H1 (cell line): ENCODE results near the gene TXNDC8. TPM values are rescaled to one million over a fixed set of nuclear protein-coding genes. Genes with fewer than 3 reads are reported as not detected.

Experiments used
- CTCF ChIA-PET: fragments of 300-600 bp; sonication (Branson Sonifier 250); formaldehyde crosslinking; loops from one replicate; lab custom pipeline; 2021; ENCODE audit not compliant: partially characterized antibody; lab: Charles Lee
- POLR2A ChIA-PET: fragments of 300-600 bp; sonication (Branson Sonifier 250); formaldehyde crosslinking; loops from one replicate; lab custom pipeline; 2021; ENCODE audit warnings: inconsistent platforms; ENCODE audit not compliant: partially characterized antibody; lab: Charles Lee
- DNase-seq, 2 experiments: peaks; one replicate each; pipeline versions ENCODE4 v3.0.0 to v3.0.0-alpha.2; 2010 to 2022; ENCODE audit warnings: low spot score in 2 of 2, low read depth in 1 of 2, mixed read lengths in 1 of 2
- FAIRE-seq: peaks from 2 replicates; lab custom pipeline; 2011; peaks lifted over from hg19 to GRCh38; lab: Jason Lieb, UNC
- H2AFZ ChIP-seq: 2 replicates; pipeline ENCODE4 v1.8.1; 2012; ENCODE audit warnings: low read length, inconsistent platforms
- H2AK5ac ChIP-seq: 2 replicates; pipeline ENCODE4 v1.6.1; 2013; ENCODE audit warnings: low read depth, low read length
- H2BK120ac ChIP-seq: replicated peaks from 2 replicates; pipeline ENCODE3; 2013; ENCODE audit warnings: low read depth, low read length, inconsistent platforms
- H2BK12ac ChIP-seq: 2 replicates; pipeline ENCODE4 v1.6.1; 2013; ENCODE audit warnings: low read depth, low read length
- H2BK15ac ChIP-seq: 2 replicates; pipeline ENCODE4 v1.6.1; 2013; ENCODE audit warnings: low read length
- H2BK20ac ChIP-seq: 2 replicates; pipeline ENCODE4 v1.6.1; 2013; ENCODE audit warnings: low read length
- H2BK5ac ChIP-seq: 2 replicates; pipeline ENCODE4 v1.6.1; 2013; ENCODE audit warnings: low read depth, low read length
- H3K14ac ChIP-seq: 2 replicates; pipeline ENCODE4 v1.6.1; 2013; ENCODE audit warnings: inconsistent platforms; ENCODE audit not compliant: insufficient read length
- H3K18ac ChIP-seq: 2 replicates; pipeline ENCODE4 v1.6.1; 2013; ENCODE audit warnings: low read length; ENCODE audit errors: extremely low read depth
- H3K23ac ChIP-seq: 2 replicates; pipeline ENCODE4 v1.6.1; 2013; ENCODE audit warnings: inconsistent platforms; ENCODE audit not compliant: insufficient read length
- H3K23me2 ChIP-seq: 2 replicates; pipeline ENCODE4 v1.6.1; 2013; ENCODE audit warnings: low read depth, low read length
- H3K27ac ChIP-seq: 2 replicates; pipeline ENCODE4 v1.6.1; 2011; ENCODE audit warnings: low read depth, low read length, inconsistent platforms
- H3K27me3 ChIP-seq, 4 experiments: replicated peaks in 1 of 4; 1 replicate in 1 of 4; 2 replicates in 3 of 4; pipeline versions ENCODE4 v1.6.1 to v1.8.1; 2011 to 2013; ENCODE audit warnings: low read length in 3 of 4, mild to moderate bottlenecking in 3 of 4, inconsistent platforms in 2 of 4, mixed read lengths in 2 of 4, moderate library complexity in 1 of 4; ENCODE audit not compliant: control insufficient read depth in 3 of 4, insufficient read depth in 3 of 4; ENCODE audit errors: extremely low read depth in 1 of 4
- H3K36me3 ChIP-seq, 4 experiments: 2 replicates each; pipeline versions ENCODE4 v1.6.1 to v1.8.1; 2011 to 2013; ENCODE audit warnings: mild to moderate bottlenecking in 4 of 4, low read length in 3 of 4, moderate library complexity in 2 of 4, control low read depth in 1 of 4, inconsistent platforms in 1 of 4; ENCODE audit not compliant: insufficient read depth in 4 of 4, control insufficient read depth in 2 of 4
- H3K4ac ChIP-seq: replicated peaks from 2 replicates; pipeline ENCODE3; 2013; ENCODE audit warnings: low read length, low read depth, mixed read lengths, inconsistent platforms; ENCODE audit not compliant: insufficient read length
- H3K4me1 ChIP-seq, 4 experiments: replicated peaks in 1 of 4; 1 replicate in 1 of 4; 2 replicates in 3 of 4; pipeline versions ENCODE4 v1.6.1 to v1.8.1; 2011 to 2013; ENCODE audit warnings: low read length in 3 of 4, inconsistent platforms in 2 of 4, mixed read lengths in 1 of 4; ENCODE audit not compliant: insufficient read depth in 4 of 4, control insufficient read depth in 3 of 4
- H3K4me2 ChIP-seq, 2 experiments: 2 replicates each; pipeline versions ENCODE4 v1.6.1 to v1.8.1; 2011 to 2013; ENCODE audit warnings: low read depth in 2 of 2, low read length in 2 of 2, control low read depth in 1 of 2, inconsistent platforms in 1 of 2, mild to moderate bottlenecking in 1 of 2; ENCODE audit not compliant: insufficient read depth in 1 of 2
- H3K4me3 ChIP-seq, 4 experiments: fragments of 200-600, 300-600 bp in 1 of 4; sonication (generic), shearing (Covaris generic), sonication (Bioruptor Twin) in 1 of 4; 2 replicates each; pipeline versions ENCODE4 v1.5.1 to v1.8.1; 2011 to 2016; ENCODE audit warnings: low read length in 4 of 4, low read depth in 3 of 4, control low read depth in 2 of 4, inconsistent platforms in 2 of 4, mild to moderate bottlenecking in 2 of 4, mixed read lengths in 1 of 4, moderate library complexity in 1 of 4; ENCODE audit not compliant: insufficient read depth in 2 of 4; ENCODE audit errors: extremely low read depth in 1 of 4
- H3K56ac ChIP-seq: replicated peaks from 2 replicates; pipeline ENCODE3; 2013; ENCODE audit warnings: low read depth, mild to moderate bottlenecking, mixed read lengths, low read length, inconsistent platforms; ENCODE audit not compliant: insufficient read length
- H3K79me1 ChIP-seq: 2 replicates; pipeline ENCODE4 v1.6.1; 2013; ENCODE audit warnings: low read depth, low read length, control low read depth
- H3K79me2 ChIP-seq, 2 experiments: 2 replicates each; pipeline versions ENCODE4 v1.6.1 to v1.8.1; 2012 to 2013; ENCODE audit warnings: low read length in 2 of 2, mild to moderate bottlenecking in 2 of 2, inconsistent platforms in 1 of 2; ENCODE audit not compliant: insufficient read depth in 2 of 2, control insufficient read depth in 1 of 2
- H3K9ac ChIP-seq, 4 experiments: replicated peaks in 1 of 4; 1 replicate in 1 of 4; 2 replicates in 3 of 4; pipeline versions ENCODE4 v1.6.1 to v1.8.1; 2011 to 2013; ENCODE audit warnings: low read depth in 3 of 4, low read length in 3 of 4, control low read depth in 2 of 4, mild to moderate bottlenecking in 2 of 4, moderate library complexity in 2 of 4, inconsistent platforms in 1 of 4; ENCODE audit errors: extremely low read depth in 1 of 4
- H3K9me3 ChIP-seq, 2 experiments: 2 replicates each; pipeline versions ENCODE4 v1.6.1 to v1.8.1; 2012 to 2013; ENCODE audit warnings: mild to moderate bottlenecking in 2 of 2, moderate library complexity in 2 of 2, control low read depth in 1 of 2, inconsistent platforms in 1 of 2, low read depth in 1 of 2, low read length in 1 of 2, mixed read lengths in 1 of 2; ENCODE audit not compliant: insufficient read depth in 2 of 2
- H4K20me1 ChIP-seq, 2 experiments: replicated peaks in 1 of 2; 2 replicates each; pipeline versions ENCODE3 to v1.8.1; 2011 to 2013; ENCODE audit warnings: inconsistent platforms in 2 of 2, low read length in 2 of 2, mild to moderate bottlenecking in 1 of 2; ENCODE audit not compliant: insufficient read depth in 2 of 2, control insufficient read depth in 1 of 2
- H4K5ac ChIP-seq: 2 replicates; pipeline ENCODE4 v1.6.1; 2013; ENCODE audit warnings: low read length, low read depth, mixed read lengths, inconsistent platforms; ENCODE audit not compliant: insufficient read length
- H4K8ac ChIP-seq: 2 replicates; pipeline ENCODE4 v1.8.0; 2013; ENCODE audit warnings: mild to moderate bottlenecking, moderate library complexity, low read length, inconsistent platforms; ENCODE audit not compliant: insufficient read depth; ENCODE audit errors: extremely low read depth
- H4K91ac ChIP-seq: replicated peaks from 2 replicates; pipeline ENCODE3; 2013; ENCODE audit warnings: low read length, mixed read lengths, inconsistent platforms; ENCODE audit not compliant: insufficient read length
- ATF3 ChIP-seq: IDR thresholded peaks from 2 replicates; pipeline ENCODE4 v1.6.1; 2011; ENCODE audit warnings: low read depth, mild to moderate bottlenecking, low read length; ENCODE audit not compliant: insufficient read depth
- CBX8 ChIP-seq: fragments of 300-800, 300-1000 bp; sonication (generic); IDR thresholded peaks from 2 replicates; pipeline ENCODE4 v1.7.1; 2016; ENCODE audit warnings: low read depth, low read length, borderline replicate concordance
- CTCF ChIP-seq, 3 experiments: IDR thresholded peaks; 1 replicate in 2 of 3; 2 replicates in 1 of 3; pipeline versions ENCODE4 v1.5.1 to v1.6.1; 2011; ENCODE audit warnings: low read length in 3 of 3, mild to moderate bottlenecking in 3 of 3, inconsistent platforms in 2 of 3, low read depth in 1 of 3, moderate library complexity in 1 of 3; ENCODE audit not compliant: insufficient read depth in 1 of 3; ENCODE audit errors: control extremely low read depth in 1 of 3
- MAFK ChIP-seq: IDR thresholded peaks from 2 replicates; pipeline ENCODE4 v1.6.1; 2012; ENCODE audit warnings: low read depth, mild to moderate bottlenecking, improper control_type of control experiment, low read length
- NANOG ChIP-seq: IDR thresholded peaks from 2 replicates; pipeline ENCODE4 v1.6.1; 2011; ENCODE audit warnings: low read length, low read depth, mild to moderate bottlenecking, inconsistent platforms; ENCODE audit not compliant: insufficient read depth, poor library complexity, severe bottlenecking
- NRF1 ChIP-seq: IDR thresholded peaks from 2 replicates; pipeline ENCODE4 v1.6.1; 2011; ENCODE audit warnings: mild to moderate bottlenecking, low read depth, low read length, improper control_type of control experiment
- RBBP5 ChIP-seq: IDR thresholded peaks from 2 replicates; pipeline ENCODE4 v1.7.1; 2012; ENCODE audit warnings: low read depth, mild to moderate bottlenecking, inconsistent platforms, low read length, moderate library complexity, borderline replicate concordance
- RNF2 ChIP-seq: fragments of 200-900, 300-1000 bp; sonication (generic); IDR thresholded peaks from 2 replicates; pipeline ENCODE4 v1.7.1; 2016; ENCODE audit warnings: borderline replicate concordance, low read depth, mild to moderate bottlenecking, antibody characterized with exemption, low read length; ENCODE audit not compliant: poor library complexity, severe bottlenecking; ENCODE audit errors: missing control alignments
- SRF ChIP-seq: IDR thresholded peaks from 2 replicates; pipeline ENCODE4 v1.6.1; 2011; ENCODE audit warnings: mild to moderate bottlenecking, low read depth, low read length, moderate library complexity
- TEAD4 ChIP-seq: IDR thresholded peaks from 2 replicates; pipeline ENCODE4 v1.6.1; 2012; ENCODE audit warnings: low read depth, low read length, inconsistent platforms, mixed read lengths
- ZNF274 ChIP-seq: IDR thresholded peaks from 2 replicates; pipeline ENCODE4 v1.7.0; 2012; ENCODE audit warnings: low read length, borderline replicate concordance; ENCODE audit errors: extremely low read depth
- WGBS, 2 experiments: shearing (Covaris generic) in 1 of 2; methylation state at CpG; one replicate each; pipeline versions ENCODE4 v1.1.6 to v1.1.7; 2013 to 2015; ENCODE audit warnings: low lambda C conversion rate in 2 of 2, mixed read lengths in 2 of 2, inconsistent platforms in 1 of 2, low coverage in 1 of 2, missing lambda C conversion rate in 1 of 2; ENCODE audit not compliant: insufficient replicate concordance in 2 of 2, insufficient coverage in 1 of 2, insufficient read length in 1 of 2; ENCODE audit errors: extremely low coverage in 1 of 2, missing lambda C conversion rate in 1 of 2; 5-methylcytosine and 5-hydroxymethylcytosine counted together
- polyA plus RNA-seq, 7 experiments: library from polyadenylated mRNA; depleted of rRNA in 3 of 7; stranded (reverse) in 5 of 7; unstranded in 2 of 7; fragments of >200 nt in 5 of 7; fragments of 200-250 nt in 2 of 7; gene quantifications; 1 replicate in 5 of 7; 2 replicates in 1 of 7; 4 replicates in 1 of 7; pipeline versions ENCODE4 v1.2.1 to v1.2.3, GENCODE V29; 2011 to 2013; ENCODE audit warnings: missing spikeins in 2 of 7, mixed read lengths in 2 of 7
- total RNA-seq: library from RNA; stranded (reverse); fragmentation: NEBNext Ultra II Directional; extraction: Animal tissue kit (Norgen Biotek cat#: 25700); gene quantifications from 2 replicates; pipeline ENCODE4 v1.2.1, GENCODE V29; 2021

The TXNDC8 gene
- total and polyA plus RNA-seq, 2 of the 8 experiments (the other 6 are each of a cell fraction or from before 2014, with no cell fraction given), result not detected

- no peaks in the 10 kb centered on the region for H4K20me1 ChIP-seq
- TF ChIP-seq TEAD4, result no peak
- no peak for TF ChIP-seq NANOG
- TF ChIP-seq CBX8, result no peak
- TF ChIP-seq ZNF274, result no peak
- no peak for TF ChIP-seq RBBP5
- no peak for TF ChIP-seq MAFK
- TF ChIP-seq SRF, result no peak
- no peak for TF ChIP-seq ATF3
- no peak for TF ChIP-seq RNF2
- TF ChIP-seq NRF1, result no peak
- TF ChIP-seq CTCF (IDR thresholded peaks at IDR 0.05; ENCODE audit: control extremely low read depth in 1 of 3, insufficient read depth in 1 of 3, low read depth in 1 of 3, low read length in 3 of 3), result no peak
Observed at GRCh38 chr9:110317911-110318310, 19.8 kb downstream of the TXNDC8 start.

More at GRCh38 chr9:110317911-110318310, 19.8 kb downstream of the TXNDC8 start:
- 91% methylated on average over 4 of the region's 4 CpGs; no CpG with 5 or more reads in 1 of the 2 experiments for WGBS, 2 experiments
- H3K79me2 ChIP-seq, result no peaks in the 10 kb centered on the region
- H3K18ac ChIP-seq, result no peak overlapping the region
- H3K14ac ChIP-seq, result no peak overlapping the region
- no peaks in the 10 kb centered on the region for H3K9me3 ChIP-seq
- no peak overlapping the region for H4K8ac ChIP-seq
- no peak overlapping the region for H2BK120ac ChIP-seq
- H3K27me3 ChIP-seq, result no peaks in the 10 kb centered on the region
- H3K56ac ChIP-seq, result no peak overlapping the region
- no peak overlapping the region for H2BK20ac ChIP-seq
- ChIA-PET POLR2A (no interaction called here), CTCF (no interaction called here)
- H2AFZ ChIP-seq, result no peak overlapping the region
- no peak overlapping the region for H3K27ac ChIP-seq
- FAIRE-seq (no peak), DNase-seq (no peak)
- H3K9ac ChIP-seq, result no peak overlapping the region
- no peaks in the 10 kb centered on the region for H3K79me1 ChIP-seq
- no peak overlapping the region for H4K5ac ChIP-seq
- no peak overlapping the region for H3K4me3 ChIP-seq
- no peak overlapping the region for H3K23ac ChIP-seq
- H3K36me3 ChIP-seq, result no peaks in the 10 kb centered on the region
- no peak overlapping the region for H3K4me2 ChIP-seq
- H4K91ac ChIP-seq, result no peak overlapping the region
- H3K4ac ChIP-seq, result no peak overlapping the region
- no peak overlapping the region for H2AK5ac ChIP-seq
- H2BK15ac ChIP-seq, result no peak overlapping the region
- H3K4me1 ChIP-seq, result peaks cover 0 to 3% (median 0%) of the 10 kb centered on the region in 4 experiments; a peak in 2 of 7 replicates
- no peak overlapping the region for H2BK12ac ChIP-seq
- H2BK5ac ChIP-seq, result no peak overlapping the region
- H3K23me2 ChIP-seq, result no peaks in the 10 kb centered on the region; the same call in 1 of the 2 replicates
